ENCODE results near the gene COL28A1.

DNA sequence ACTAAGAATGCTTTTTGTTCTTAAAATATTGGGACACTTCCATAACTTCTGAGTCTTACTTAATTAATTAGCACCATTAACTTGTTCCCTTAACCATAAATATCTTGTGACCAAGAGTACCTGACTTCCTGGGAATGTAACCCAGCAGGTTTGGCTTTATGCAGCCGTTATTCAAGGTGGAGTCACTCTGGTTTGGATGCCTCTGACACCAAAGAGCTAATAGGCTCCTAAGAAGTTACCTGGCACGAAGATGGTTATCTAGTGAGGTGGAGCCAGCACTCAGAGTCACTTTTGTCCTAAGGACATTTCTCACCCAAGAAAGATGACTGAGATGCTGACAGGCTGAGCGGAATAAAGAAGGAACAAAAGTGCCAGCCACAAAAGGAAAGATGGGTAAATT, 181.0 kb downstream of the COL28A1 start:
- TF ChIP-seq GATA3 (IDR thresholded peaks at IDR 0.05; ENCODE audit: low read depth, low read length) (no peak), GATA2 (IDR thresholded peaks at IDR 0.05; ENCODE audit: low read depth, low read length) (no peak)
